Activated CD4-positive, alpha-beta T cell treated with anti-CD3 and anti-CD28 coated beads for 1 hour (primary cell): ENCODE results near the gene PDK1.
A peak's percentile ranks its signal among the peaks of the same experiment; 100 is the strongest.
"Not testable (repeated sequence)": the region's sequence is repeated elsewhere in the genome, so short reads cannot be mapped to it uniquely, and the experiment has no call there.

Experiments used
- DNase-seq: peaks from one replicate; pipeline ENCODE4 v3.0.0-alpha.2; 2020

Gene PDK1

DNA sequence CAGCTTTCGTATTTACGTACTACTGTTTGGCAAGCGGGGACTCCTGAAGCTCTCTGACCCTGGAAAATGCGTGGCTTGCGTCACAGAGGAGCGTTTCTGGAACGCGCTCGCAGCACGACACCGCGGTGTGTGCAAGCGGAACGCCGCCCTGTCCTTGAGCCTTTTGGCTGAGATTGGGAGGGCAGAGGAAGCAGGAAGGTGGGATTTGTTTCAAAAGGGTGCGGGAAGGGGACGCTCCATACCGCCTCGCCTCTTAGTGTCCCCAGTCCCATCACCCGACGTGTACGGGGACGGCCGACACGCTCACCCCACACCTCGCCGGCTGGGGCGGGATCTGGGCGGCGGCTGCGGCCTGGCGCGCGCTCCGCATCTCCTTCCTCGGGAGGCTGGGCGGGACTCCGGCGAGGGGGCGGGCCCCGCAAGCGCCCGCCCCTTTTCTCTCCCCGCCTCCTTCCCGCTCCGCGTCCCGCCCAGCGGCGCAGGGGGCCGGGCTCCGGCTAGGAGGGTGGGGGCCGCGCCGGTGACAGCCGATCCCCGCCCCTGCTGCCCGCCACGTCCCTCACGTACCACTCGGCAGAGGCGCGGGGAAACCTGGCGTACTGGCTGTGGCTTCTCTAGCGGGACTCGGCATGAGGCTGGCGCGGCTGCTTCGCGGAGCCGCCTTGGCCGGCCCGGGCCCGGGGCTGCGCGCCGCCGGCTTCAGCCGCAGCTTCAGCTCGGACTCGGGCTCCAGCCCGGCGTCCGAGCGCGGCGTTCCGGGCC is at the start of gene PDK1:
TSS of gene PDK1 (plus strand) at position 569 of the 762 bp plus-strand sequence. CDS start at position 630, 61 bp downstream.
- DNase-seq, result peak; percentile 90

DNA sequence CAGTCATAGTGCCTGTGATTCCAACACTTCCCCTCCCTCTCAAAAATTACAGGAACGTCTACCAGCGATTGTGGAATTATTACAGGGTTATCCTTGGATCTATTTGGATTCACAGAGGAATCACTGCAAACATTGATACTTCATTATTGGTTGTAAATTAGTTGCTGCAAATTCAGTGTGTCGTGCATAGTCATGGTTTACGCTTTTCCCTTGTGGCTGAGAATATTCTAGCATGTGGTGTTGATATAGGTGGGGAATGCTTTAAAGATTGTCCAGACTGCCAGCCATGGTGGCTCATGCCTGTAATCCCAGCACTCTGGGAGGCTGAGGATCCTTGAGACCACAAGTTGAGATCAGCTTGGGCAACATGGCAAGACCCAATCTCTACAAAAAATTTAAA is 48.7 kb upstream of the PDK1 start:
- no peak for DNase-seq

DNA sequence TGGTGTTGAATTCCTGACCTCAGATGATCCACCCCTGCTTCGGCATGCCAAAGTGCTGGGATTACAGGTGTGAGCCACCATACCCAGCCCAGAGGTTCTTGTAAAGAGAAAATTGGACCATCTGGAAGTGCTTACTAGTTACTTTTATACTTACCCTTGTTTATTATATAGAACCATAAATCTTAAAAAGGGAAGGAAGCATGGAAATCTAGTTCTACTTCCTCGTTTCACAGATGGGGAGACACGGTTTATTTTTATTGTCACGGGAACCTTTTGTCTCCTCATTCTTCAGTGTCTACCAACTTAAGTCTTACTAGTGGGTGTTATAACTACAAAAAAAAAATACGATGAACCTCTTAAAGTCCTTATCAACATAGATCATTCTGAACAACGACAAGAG is 45.8 kb upstream of the PDK1 start:
- no peak for DNase-seq

DNA sequence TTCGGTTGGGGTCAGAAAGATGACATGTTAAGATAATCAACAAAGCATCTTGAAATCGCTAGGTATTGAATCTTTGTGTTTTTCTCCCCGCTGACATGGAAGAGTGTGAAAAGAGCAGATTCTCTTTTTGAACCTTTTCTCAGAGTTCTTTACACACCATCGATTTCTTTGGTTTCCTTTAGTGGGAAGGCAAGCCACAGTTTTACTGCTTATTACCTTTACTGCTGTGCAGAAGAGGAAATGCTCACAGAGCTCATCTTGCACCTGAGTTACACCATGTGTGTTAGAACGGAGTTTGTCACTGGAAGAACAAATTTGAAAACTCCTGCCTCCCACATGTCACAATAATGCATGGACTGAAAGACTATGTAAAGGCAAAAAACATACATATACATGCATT is 45.3 kb upstream of the PDK1 start:
- DNase-seq, result no peak

DNA sequence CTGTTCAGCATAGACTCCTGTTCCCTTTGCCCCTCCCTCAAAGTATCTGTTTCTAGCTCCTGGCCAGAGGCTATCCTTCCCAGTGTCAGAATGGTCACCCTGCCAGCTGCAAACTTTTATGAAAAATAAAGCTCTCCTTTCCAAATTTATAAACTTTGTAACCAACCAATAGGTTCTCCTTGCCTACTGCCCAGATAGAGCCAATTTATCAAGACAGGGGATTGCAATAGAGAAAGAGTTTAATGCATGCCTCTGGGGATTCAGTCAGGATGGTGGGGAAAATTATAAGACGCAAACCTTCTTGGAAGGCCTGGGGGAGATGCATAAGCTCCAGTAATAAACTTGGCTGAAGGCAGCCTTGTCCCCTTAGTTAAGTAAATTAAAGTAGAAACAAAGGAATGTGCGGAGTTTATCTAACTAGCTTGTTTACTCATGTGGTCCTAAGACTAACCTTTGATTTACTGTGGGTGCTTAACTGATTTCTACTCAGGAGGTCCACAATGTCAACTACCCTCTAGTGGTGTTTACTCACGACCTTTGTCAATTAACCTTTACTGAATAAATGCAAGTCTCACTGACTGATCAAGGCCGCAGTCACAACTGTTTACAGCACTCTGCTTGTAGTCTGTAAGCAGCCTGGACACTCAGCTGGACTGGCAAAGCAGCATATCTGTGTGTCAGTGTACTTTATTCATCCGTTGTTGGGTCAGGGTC is 42.9 kb upstream of the PDK1 start:
- no peak for DNase-seq

DNA sequence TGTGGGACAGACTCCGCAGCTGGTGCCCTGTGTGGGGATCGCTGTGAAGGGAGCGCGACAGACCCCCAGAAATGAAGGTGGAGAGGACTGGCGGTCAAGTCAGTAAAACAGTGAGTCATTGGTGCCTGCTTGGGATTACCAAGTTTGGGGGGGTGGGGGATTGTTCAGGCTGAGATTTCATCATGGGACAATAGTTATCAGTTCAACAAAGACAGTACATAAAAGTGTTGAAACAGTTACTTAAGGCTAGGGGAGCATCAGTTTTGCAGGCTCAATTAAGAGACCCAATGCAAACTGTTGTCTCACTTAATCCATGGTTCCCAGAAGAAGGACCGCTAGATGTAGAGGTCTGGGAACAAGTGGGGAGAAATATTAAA is 42.4 kb upstream of the PDK1 start:
- no peak for DNase-seq

DNA sequence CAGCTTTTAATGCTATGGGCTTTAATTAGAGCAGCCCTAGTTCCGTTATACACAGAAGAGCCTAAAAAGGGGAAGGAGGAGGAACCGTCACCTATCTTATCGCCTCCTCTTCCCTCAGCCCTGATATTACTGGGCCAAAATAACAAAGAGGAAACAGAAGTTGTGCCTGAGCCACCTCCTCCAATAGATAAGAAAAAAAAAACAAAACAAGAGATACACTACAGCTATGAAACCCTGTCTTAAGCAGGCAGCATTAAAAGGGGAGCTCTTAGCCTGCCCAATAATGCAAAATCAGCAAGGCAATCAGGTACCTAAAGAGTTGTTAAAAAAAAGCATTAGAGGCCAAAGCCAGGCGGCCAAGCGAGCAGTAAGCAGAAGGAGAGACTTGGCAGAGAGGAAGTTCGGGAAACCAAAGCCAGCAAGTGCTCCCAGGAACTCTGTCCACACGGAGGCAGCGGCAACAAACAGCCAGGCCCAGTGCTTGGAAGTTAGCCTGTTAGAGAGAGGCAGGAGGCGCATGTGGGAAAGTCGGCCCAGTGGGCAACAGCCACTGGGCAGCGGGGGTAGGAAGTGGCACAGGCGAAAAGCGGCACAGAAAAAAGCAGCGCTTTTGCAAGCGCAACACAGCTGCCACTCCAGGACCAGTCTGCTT is 41.8 kb upstream of the PDK1 start:
- no peak for DNase-seq

DNA sequence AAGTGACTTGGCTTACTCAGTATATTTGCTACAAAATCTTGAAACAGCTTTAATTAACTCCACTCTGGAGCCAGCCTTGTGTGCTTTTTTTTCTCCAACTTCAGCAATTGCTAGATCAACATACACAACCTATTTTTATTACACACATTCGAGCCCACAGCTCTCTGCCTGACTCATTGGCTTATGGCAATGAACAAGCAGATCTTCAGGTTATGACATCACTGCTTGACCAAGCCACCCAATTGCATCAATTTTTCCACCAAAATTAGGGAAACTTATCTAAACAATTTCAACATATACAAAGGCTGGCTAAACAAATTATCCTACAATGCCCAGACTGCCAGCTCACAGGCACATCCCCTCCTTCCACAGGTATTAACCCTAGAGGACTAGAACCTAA is 39.6 kb upstream of the PDK1 start:
- no peak for DNase-seq

DNA sequence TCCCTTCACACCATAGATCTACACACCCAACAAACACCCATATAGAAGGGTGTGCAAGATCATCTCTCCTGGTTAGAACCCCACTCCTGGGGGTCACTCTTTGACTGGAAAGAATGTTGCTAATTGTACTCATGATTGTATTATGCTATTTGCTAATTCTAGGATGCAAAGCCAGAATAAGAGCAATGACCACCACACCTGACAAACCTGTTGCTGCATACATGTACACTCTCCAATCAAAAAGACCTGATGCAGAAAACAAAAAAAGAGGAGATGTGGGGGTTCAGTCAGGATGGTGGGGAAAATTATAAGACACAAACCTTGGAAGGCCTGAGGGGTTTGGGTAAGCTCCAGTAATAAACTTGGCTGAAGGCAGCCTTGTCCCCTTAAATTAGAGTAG is 36.9 kb upstream of the PDK1 start:
- no peak for DNase-seq

DNA sequence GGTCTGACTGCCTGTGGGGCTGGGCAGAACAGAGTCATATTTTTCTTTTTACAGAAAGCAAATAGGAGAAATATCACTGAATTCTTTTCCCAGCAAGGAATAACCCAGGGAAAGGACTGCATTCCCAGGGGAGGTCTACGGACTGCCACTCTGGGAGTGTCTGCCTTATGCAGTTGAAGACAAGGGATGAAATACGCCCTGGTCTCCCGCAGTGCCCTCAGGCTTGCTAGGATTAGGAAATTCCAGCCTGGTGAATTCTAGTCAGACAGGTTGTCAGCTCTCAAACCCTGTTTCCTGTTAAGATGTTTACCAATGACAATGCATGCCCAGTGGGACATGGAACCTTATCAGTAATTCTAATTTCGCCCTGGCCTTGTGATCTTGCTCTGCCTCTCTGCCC is 30.3 kb upstream of the PDK1 start:
- DNase-seq, result no peak

DNA sequence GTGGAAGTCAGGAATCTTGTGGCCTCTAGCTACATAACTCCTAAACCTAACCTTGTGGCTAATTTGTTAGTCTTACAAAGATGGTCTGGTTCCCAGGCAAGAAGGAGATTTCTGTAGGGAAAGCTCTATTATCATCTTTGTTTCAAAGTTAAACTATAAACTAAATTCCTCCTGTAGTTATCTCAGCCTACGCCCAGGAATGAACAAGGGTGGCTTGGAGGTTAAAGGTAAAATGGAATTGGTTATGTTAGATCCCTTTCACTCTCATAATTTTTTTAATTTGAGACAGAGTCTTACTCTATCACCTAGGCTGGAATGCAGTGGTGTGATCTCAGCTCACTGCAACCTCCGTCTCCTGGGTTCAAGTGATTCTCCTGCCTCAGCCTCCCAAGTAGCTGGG is 24.6 kb upstream of the PDK1 start:
- DNase-seq, result no peak

DNA sequence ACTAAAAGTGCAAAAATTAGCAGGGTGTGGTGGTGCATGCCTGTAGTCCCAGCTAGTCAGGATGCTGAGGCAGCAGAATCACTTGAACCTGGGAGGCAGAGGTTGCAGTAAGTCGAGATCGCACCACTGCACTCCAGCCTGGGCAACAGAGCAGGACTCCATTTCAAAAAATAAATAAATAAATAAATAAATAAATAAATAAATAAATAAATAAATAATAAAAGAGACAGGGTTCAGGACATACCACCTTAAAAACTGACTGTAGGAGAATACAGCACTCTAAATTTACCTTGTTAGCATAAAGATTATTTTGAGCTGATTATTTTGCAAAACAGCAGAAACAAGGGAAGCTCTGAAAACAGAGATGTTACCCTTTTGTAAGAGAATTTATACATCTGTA is 23.4 kb upstream of the PDK1 start:
- DNase-seq, result not testable (repeated sequence)

DNA sequence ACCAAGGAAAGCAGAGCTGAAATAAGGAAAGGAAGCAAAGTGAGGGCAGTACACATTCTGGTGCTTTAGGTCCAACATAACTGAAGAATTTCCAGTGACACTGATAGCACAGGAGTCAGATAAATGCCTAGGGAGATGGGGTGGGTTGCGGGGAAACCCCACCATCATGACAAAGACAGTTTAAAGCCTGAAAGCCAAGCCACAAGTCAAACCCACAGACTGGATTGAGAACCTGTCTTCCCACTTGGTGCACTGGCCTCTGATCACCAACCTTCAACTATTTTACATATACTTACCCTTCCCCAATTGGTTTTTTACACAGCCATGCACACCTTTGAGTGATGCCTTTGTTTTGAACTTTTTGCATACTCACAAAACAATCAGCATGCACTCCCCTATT is 22.2 kb upstream of the PDK1 start:
- no peak for DNase-seq

DNA sequence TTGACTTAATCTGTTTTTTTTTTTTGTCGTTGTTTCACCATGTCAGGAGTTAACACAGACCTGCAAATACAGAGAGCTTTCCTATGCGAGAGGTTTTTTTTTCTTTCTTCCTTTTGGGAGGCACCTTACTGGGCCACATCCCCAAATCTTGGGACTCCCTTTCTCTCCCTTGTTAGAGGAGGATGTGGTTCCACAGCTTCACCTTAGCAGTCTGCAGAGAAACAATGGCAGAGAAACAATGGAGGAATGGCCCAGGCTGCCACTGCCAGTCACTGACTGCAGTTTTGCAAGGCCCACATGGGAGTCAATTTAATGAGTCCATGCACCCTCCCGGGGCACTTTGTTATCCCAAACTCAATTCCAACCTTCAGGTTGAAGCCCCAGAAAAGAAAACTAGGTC is 20.8 kb upstream of the PDK1 start:
- no peak for DNase-seq

DNA sequence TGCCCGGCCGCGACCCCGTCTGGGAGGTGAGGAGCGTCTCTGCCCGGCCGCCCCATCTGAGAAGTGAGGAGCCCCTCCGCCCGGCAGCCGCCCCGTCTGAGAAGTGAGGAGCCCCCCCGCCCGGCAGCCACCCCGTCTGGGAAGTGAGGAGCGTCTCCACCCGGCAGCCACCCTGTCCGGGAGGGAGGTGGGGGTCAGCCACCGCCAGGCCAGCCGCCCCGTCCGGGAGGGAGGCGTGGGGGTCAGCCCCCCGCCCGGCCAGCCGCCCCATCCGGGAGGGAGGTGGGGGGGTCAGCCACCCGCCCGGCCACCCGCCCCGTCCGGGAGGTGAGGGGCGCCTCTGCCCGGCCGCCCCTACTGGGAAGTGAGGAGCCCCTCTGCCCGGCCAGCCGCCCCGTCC is 18.0 kb upstream of the PDK1 start:
- not testable (repeated sequence) for DNase-seq

DNA sequence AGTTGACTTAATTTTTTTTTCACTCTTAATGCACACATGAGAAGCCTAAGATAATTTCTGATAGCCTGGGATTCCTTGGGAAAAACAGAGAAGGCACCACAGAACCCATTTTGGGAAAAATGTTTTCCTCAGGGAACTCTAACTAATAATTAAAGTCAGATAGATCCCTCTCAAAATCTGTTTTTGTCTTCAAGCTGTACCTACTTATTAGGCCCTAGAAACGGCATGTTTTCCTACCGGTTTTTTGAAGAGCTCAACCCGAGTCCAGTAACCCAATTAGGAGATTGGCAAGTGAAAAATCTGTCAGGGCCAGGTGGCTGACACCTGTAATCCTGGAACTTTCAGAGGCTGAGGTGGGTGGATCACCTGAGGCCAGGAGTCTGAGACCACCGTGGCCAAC is 16.1 kb upstream of the PDK1 start:
- no peak for DNase-seq

DNA sequence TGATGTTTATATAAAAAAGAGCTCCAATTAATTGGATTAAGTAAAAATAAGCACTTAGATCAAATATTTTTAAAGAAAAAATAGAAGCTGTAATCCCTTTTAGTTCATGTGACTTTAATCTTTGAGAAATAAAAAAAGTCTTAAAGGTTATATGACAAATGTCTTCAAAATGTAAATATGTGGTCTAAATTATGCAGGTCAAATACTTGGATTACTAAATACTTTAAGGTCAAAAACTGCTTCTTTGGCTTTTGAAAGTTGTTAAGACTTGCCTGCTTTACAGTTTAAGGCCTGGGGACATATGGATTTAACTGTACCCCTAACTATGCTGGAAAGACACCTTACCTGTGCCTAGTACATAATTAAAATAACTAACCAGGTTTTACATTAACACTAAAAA is 15.5 kb upstream of the PDK1 start:
- no peak for DNase-seq

DNA sequence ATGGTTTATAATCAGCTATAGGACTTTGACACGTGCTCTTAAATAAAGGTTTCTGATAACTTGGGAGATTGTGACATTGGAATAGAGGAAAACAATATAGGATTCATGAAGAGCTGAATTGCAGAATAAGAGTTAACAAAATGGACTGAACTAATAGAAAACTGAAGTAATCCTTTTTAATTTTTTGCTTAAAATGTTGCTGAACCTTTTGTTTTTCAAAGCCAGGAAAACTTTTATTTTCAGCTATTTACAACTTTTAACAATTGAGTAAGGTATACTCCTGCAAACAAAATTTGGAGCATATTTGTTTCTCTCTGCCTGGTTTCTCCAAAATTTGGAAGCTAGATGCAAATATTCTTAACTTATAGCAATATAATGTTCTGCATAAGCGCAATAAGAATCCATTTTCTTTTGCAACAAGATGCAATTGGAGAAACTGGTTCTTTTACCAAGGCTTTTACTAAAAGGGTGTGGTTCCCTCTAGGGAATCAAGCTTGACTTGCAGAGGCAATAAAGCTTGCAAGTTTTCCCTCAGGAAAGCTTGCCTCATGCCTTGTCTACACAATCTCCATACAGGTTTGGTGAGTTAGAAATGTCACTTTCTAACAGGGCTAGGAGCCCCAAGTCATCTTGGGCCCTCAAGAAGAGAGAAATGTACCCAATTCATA is 10.3 kb upstream of the PDK1 start:
- DNase-seq, result no peak

DNA sequence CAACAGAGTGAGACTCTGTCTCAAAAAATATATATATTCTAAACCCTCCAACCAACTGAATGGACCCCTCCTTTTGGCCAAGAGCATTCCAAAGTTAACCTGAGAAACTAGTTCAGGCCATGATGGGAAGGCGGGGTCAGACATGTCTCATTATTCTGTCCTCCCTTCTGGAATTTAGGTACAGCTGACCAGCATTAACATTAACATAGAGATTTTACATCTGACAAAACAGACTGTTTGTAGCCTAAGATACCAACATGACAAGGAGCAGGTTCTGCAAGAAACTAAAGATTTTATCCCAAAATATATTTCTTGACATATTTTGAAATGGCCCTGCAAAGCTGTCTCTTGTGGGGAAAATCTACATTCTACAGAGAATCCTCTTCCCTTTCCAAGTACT is 6.8 kb upstream of the PDK1 start:
- DNase-seq, result no peak

DNA sequence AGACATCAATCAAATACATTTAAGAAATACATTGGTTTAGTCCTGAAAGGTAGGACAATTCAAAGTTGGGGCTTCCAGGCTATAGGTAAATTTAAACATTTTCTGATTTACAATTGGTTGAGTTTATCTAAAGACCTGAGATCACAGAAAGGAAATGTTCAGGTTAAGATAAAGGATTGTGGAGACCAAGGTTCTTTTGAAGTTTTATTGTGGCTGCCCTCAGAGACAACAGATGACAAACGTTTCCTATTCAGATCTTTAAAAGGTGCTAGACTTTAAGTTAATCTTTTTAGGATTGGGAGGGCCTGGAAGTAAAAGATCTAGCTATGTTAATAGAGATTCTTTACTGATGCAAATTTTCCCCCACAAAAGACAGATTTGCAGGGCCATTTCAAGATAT is 6.1 kb upstream of the PDK1 start:
- not testable (repeated sequence) for DNase-seq

DNA sequence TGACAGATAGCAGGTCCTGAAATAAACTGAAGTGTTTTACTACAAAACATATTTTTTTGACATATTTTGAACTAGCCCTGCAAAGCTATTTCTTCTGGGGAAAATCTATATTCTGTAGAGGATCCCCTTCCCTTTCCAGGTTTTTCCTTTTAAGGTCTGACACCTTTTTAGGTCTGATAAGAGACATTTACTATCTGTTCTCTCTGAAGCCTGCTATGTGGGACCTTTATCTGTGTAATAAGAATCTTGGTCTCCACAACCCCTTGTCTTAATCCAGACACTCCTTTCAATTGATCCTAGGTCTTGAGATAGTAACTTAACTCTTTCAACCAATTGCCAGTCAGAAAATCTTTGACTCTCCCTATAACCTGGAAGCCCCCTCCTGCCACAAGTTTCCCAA is 5.5 kb upstream of the PDK1 start:
- no peak for DNase-seq

DNA sequence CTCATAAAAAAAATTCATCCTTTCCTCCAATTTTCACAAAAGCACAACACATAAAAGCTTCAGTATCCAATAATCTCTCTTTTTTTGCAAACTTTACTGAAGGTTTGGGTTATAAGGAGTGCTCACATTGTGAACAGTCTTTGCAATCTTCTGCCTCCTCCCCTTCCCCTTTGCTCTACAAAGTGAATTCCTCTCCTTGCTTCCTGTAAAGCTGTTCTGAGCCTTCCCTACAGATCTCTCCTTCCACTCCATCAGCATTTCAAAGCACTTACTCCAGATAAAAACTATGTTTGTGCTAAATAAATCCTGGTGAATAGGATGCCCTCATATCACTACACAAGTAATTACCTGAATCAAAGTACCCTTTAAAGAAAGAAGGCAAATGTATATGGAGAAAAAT is 4.6 kb upstream of the PDK1 start:
- no peak for DNase-seq

DNA sequence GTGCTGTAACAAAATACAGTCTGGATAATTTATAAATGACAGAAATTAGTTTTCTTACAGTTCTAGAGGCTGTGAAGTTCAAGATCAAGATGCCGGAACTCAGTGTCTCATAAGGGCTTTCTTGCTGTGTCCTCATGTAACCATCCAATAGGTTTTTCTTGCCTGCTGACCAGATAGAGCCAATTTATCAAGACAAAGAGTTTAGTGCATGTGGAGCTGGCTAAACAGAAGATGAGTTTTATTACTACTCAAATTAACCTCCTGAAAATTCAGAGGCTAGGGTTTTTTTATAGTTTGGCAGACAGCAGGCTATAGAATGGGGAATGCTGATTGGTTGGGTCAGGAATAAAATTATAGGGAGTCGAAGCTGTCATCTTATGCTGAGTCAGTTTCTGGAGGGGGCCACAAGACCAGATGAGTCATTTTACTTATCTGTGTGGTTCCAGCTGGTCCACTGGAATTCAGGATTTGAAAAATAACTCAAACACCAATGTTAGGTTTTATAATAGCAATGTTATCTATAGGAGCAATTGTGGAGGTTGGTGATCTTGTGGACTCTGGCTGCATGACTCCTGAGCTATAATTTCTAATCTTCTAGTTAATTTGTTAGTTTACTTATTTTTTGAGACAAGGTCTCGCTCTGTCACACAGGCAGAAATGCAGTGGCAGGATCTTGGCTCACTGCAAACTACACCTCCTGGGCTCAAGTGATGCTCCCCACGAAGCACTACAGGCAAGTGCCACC is 3.2 kb upstream of the PDK1 start:
- no peak for DNase-seq
